ENCODE results near the gene CYRIA. TPM values are rescaled to one million over a fixed set of nuclear protein-coding genes. Genes with fewer than 3 reads are reported as not detected.

The CYRIA gene
- total RNA-seq, 1 donor from 2014 or later: 17.4 TPM

DNA sequence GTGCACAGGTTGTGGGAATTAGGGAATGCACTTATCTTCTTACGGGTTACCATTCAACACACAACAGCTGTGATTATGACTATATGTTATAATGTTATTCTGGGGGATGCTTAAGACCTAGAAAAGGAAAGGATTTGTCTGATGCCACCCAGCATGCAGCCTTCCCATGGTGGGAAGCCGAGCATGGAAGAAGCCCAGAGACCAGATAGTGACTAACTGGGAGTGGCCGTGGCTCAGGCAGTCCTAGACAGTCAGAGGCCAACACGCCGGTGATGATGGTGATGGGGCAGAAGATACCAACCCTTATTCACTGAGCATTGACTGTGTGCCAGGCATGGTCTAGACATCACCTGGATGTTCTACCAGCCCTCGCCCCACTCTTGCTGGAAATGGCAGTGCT lies 35.9 kb downstream of the CYRIA start:
- no peak for DNase-seq (ENCODE audit: low spot score)

DNA sequence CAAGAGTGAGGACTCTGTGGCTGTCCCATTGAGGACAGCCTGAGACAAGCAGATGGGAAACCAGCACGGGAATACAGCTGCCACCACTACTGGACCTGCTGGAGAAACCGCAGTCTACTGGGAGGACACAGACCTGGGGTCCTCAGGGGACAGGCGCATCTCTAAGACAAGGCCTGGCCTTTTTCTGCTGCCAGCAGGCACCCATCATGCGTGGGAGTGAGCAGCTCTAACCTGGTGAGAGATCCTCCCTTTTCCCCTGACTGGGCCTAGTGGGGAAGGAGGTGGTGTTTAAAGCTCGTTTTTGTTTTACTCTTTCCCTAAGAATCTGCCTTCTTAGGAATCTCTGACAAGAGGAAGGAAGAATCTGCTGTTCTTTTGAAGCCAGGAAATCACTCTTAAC lies 36.6 kb downstream of the CYRIA start:
- no peak for DNase-seq (ENCODE audit: low spot score)

DNA sequence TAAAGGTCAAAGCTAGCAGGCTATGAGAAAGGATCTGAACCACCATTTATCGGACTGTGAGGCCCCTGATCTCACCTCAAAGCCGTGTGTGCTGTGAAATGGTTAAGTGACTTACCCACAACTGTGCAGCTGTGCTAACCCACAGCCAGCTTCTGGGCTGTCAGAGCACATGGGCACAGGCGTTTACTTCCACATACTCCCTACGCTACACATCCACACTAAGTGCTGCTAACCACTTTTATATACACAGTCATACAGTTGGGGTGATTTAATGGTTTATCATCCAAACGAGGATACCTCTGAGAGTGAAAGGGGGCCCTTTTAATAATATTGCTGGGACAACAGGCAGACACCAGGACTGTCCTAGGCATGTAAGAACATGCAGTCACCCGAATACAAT lies 37.3 kb downstream of the CYRIA start:
- DNase-seq (ENCODE audit: low spot score): no peak

DNA sequence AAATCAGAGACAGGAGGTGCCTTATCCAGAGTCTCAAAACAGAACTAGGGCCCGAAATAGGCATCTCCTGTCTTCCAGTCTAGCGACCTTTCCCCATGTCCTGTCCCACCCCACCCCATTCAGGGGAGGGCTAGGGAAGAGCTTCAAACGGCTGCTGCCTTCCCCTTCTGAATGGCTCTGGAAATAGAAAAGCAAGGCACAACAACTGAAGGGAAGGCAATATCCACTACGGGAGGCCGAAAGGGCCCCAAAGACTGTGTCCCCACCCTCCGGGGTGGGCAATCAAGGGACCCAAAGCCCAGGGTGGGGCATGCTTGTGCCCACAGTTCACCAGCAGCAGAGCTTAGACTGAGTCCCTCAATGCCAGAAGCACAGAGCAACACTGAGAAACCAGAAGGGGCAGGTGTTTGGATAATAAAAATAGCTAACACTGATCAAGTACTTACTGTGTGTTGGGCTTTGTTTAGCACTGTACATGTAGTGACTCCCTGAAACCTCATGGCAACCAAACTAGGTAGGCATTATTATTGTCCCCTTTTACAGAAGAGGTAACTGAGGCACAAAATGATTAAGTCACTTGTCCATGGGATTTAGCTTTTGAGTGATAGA lies 38.5 kb downstream of the CYRIA start:
- no peak for DNase-seq (ENCODE audit: low spot score)

DNA sequence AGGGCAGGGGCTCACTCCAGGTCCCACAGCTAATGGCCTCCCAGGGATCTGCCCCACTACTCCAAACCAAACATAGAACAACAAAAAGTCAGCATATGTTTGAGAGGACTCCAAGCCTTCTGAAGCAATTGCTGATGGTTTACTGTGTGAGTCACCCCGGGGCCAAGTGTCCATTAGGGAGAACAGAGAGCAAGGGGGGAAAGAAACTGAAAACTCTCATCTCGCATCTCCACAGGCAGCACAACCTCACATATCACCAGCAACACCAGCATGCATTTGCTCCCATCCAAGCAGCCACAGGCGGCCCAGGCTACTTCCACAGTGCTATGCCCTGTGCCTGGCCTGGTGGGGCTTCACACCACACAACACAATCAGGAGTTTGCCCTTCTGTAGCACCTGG lies 39.1 kb downstream of the CYRIA start:
- DNase-seq (ENCODE audit: low spot score): no peak

DNA sequence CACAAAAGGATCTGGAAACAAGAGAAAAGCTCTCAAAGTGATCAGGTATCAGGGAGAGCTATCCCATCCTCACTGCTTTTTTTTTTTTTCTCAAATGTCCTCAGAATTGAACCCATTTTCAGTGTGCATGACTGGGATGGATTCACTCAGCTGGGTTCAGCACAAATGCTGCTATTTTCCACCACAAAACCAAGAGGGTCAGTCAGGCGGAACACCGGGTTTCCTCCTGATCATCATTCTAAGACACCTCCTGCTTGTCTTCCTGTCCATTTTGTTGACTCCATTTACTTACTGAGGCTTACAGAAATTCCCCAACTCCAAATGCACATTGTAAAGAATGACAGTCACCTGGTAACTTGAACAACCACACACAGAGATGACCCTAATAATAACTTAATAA lies 39.9 kb downstream of the CYRIA start:
- no peak for DNase-seq (ENCODE audit: low spot score)

DNA sequence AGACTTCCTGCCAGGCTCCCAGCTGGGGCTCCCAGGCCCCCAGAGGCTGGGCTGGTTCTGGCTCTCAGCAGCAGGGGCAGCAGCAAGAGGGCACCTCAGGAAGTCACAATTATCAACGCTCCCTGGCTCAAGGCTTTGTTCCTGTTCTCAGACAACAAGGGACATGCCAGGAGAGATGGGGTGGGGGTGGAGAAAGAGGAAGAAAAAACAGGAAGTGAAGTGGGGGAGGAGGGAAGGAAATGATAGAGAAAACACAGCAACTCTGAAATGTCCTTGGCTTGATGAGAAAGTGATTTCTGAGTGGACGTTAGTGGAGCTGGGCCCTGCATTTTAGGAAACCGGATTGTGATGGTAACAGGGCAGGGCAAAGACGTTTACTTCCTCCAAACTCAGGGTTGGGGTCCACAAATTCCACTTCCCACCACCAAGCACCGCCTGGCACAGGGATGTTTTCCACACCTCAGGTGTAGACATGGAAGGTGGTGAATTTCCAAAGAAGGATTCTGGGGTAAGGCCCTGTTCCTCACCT lies 40.4 kb downstream of the CYRIA start:
- no peak for DNase-seq (ENCODE audit: low spot score)

DNA sequence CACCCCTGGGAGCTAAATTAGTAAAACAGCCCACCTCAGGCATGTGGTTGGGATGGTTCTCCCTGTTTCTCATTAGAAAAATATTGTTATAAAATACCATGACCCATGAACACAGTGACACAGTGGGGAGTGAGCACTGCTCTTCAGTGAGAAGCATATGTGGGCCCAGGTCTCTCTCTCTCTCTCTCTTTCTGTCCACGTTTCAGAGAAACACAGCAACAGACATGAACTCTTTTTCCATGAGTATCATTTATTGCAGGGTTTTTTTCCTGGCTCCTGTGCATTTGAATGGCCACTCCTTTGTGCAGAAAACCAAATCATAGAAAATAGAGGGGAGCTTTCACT lies 41.2 kb downstream of the CYRIA start:
- no peak for DNase-seq (ENCODE audit: low spot score)

DNA sequence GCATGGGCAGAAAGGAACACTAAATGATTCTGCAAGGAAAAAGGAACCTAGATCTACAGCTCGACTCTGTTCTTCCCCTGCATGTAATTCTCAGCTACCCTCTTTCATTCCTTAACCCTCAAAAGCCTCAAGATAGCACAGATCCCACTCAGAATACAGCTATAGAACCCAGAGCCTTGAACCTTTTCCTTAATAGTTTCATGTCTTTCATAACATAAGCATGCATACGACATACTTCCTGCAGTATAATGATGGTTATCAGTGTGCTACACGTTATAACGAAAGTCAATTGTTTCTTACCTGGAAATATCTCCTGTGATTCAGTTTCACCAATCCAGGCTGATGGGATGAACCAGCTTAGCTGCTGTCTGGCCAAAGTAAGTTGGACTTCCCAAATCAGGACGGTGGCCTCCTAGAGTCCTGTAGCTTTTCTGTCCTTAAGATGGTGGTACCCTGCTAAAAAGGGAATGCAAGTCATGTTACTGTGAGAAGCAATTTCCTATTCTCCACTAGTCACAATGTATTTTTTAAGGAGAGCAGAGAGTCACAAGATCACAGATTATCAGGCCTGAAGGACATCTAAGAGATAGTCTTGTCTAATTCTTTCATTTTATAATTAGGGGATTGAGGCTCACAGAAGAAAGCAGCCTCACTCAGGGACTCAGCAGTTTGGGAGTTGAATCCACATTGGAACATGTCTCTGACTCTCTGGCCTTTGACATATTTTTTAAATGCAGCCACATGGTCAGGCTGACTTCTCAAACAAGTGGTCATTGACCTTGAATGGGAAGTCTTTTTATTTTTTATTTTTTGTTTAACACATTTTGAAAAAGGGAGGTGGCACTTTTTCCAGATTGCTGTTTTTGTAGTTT lies 41.8 kb downstream of the CYRIA start:
- DNase-seq (ENCODE audit: low spot score): no peak

DNA sequence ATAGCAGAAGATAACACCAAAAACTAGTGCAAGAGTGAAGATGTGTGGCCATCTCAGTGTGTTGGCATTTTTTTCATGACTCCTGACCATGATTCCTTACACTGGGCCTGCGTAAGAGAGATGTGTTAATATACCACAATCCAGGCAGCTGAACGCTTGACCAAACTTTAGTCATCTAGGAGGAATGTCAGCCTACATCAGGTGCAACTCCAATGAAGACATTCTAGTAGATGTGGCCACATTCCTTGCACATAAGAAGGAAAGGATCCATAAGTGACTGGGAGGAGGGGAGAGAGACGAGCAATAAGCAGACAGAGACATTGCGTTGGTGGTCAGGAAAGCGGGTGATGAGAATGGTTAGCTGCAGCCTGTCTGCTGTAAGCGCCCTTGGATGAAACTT lies 42.6 kb downstream of the CYRIA start:
- DNase-seq (ENCODE audit: low spot score): no peak

DNA sequence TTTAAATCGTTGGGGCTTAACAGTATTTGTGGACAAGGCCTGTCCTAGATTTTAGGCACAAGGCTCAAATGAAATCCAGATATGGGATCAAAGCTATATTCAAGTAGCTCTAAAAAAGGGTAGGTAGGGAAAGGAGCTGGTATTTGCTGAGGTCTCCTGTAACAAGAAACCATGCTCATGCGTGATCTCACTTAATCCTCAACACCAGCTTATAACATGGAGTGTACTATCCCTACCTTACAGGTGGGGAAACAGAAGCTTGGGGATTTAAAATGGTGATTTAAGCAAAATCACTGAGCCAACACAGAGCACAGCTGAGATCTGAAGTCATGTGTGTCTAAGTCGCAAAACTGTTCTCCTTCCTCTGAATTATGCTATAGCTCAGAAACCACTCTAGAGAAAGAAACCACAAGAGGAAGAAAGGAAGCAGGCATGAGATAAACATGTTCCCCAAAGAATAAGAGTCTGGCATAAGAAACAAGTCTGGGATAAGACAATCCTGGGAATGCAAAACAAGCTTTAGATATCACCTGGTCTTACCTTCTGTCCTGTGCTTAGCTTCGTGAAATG lies 43.1 kb downstream of the CYRIA start:
- DNase-seq (ENCODE audit: low spot score): no peak

DNA sequence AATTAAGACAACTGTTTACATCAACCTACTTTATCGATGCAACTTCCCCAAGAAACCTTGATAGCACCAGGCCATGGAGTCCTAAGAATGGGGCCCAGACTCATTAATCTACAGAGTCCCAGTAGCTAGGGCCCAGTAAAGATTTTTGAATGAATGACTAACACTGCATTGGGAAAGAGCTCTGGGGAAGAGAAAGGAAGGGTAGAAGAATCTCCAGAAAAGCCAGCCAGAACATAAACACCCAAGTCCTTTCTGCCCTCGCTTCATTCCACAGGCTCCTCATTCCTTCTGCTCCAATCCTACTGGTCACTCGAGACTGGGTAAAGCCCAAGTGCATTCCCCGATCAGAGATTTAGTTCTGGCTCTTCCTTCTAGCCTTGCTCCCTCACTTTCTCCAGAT lies 44.3 kb downstream of the CYRIA start:
- no peak for DNase-seq (ENCODE audit: low spot score)

DNA sequence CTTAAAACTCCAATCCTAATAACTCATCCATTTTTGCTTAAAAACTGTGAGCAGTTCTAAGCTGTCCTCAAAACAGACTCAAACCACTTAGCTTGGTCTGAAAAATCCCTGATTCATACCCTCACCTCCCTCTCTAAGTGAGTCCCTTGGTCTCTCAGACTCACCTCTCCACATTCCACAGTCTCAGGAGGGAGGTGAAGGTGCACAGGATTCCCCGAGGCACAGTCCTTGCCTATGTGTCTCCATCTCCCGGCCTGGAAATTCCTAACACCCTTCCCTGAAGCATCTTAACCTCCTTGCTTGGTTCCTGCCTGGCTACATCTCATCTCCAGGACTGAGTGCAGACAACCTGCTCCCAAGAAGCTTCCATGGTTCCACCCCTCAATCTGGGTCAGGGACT lies 45.0 kb downstream of the CYRIA start:
- no peak for DNase-seq (ENCODE audit: low spot score)

DNA sequence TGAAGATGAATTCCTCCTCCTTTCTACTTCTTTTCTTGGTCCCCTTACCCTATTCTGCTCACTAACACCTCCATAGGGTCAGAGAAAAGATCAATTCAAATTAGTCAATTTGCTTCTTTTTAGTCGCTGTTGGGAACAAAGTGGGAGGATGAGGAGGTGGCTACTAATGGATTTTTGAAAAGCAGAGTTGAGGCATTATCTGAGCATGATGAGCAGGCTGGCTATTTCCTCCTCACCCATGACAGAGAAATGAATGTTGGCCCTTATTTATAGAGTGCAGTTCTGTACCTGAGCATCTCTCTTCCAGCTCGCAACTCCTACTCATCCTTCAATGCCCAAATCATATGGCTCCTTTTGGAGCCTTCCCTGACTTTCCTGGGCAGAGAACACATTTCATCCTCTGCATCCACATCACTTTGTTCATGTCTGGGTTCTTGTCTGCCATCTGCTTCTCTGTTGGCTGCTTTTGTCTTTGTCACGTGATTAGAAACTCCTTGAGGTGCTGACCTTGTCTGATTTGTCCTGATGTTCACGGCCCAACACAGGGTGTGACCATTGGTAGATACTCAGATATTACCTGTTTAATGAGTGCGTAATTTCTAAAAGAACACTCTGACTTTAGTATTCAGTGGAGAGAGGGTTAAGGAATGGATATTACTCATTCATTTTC lies 45.9 kb downstream of the CYRIA start:
- DNase-seq (ENCODE audit: low spot score): no peak

DNA sequence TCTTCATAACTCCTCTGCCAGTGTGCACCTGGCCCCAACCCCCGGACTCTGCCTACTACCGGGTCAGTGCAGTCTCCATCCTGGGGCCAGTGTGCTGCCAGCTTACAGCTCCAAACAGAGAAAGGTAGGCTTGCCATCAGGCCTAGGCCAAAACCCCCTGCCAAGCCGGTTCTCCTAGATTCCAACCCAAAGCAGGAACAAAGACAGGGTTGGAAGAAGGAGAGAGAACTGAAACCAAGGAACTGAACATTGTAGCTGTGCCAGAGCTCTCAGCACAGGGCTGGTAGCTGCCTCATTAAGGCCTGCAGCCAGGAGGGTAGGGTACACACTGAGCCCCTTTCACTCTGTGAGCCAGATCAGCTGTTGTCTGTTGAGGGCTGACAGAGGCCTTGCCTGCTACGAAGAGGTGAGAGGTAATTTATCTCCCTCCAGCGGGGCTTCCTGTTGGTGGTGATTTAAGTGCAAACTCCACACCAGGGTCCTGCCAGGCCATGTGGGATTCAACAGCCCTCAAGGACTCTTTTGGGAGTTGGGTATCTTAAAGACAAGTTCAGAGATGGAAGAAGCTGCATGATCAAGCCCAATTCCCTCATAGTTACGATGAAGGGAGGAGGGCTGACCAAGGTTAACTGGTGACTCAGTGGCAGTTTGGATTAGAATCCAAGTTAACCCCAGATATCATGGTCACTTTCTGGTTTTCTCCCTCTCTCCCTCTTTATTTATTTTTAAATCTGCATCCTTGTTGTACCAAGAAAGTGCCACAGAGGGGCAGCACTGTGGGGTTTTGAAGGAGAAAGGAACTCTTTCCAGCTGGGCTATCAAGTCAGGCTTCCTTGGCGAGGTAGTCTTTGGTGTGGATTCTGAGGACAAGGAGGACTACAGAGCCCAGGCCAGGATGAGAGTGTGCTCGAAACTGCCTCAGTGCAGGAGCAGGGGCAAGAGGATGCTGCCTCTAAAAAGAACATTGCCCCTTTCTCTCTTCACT lies 48.1 kb downstream of the CYRIA start:
- DNase-seq (ENCODE audit: low spot score): peak; percentile 81

All from ureter (tissue), 1 donor.